T-cell (primary cell): ENCODE data around the gene FRRS1L. TPM values are rescaled to one million over a fixed set of nuclear protein-coding genes. Genes with fewer than 3 reads are reported as not detected.

Experiments
- ATAC-seq, 4 experiments: fragments of 200-7000 bp in 3 of 4; fragments of 150-1000 bp in 1 of 4; cut with Tn5 transposase; replicated peaks in 1 of 4; 1 replicate in 3 of 4; 2 replicates in 1 of 4; pipeline ENCODE4 v1.10.0; 2021; ENCODE audit warnings: moderate library complexity in 3 of 4, mild to moderate bottlenecking in 2 of 4, moderate number of reproducible peaks in 1 of 4
- CTCF ChIA-PET, 2 donors: fragments of 300-600 bp; sonication (Branson Sonifier 250); formaldehyde crosslinking; loops; one replicate each; lab custom pipeline; 2022; ENCODE audit warnings: antibody characterized with exemption in 2 of 2; lab: Charles Lee
- POLR2A ChIA-PET, 2 donors: fragments of 300-600 bp; sonication (Branson Sonifier 250); formaldehyde crosslinking; loops; one replicate each; lab custom pipeline; 2022; ENCODE audit warnings: antibody characterized with exemption in 2 of 2; lab: Charles Lee
- DNase-seq, 35 experiments: peaks; one replicate each; pipeline versions ENCODE4 v3.0.0 to v3.0.0-alpha.2; 2013 to 2023
- H3K27ac ChIP-seq: one replicate; pipeline ENCODE4 v1.5.1; 2013; ENCODE audit warnings: low read length
- H3K27me3 ChIP-seq, 2 experiments: replicated peaks in 1 of 2; 1 replicate in 1 of 2; 2 replicates in 1 of 2; pipeline versions ENCODE4 v1.6.1 to v1.7.0; 2013; ENCODE audit warnings: low read length in 1 of 2, mixed read lengths in 1 of 2; ENCODE audit not compliant: control insufficient read depth in 2 of 2, insufficient read depth in 2 of 2; ENCODE audit errors: extremely low read depth in 1 of 2
- H3K36me3 ChIP-seq, 2 donors: 1 replicate in 1 of 2; 2 replicates in 1 of 2; pipeline versions ENCODE4 v1.6.1 to v1.7.0; 2013; ENCODE audit warnings: low read length in 1 of 2; ENCODE audit not compliant: control insufficient read depth in 2 of 2, insufficient read depth in 1 of 2; ENCODE audit errors: extremely low read depth in 1 of 2
- H3K4me1 ChIP-seq, 2 experiments: 1 replicate in 1 of 2; 2 replicates in 1 of 2; pipeline versions ENCODE4 v1.6.1 to v1.7.0; 2013; ENCODE audit warnings: low read length in 2 of 2, mixed read lengths in 1 of 2; ENCODE audit not compliant: insufficient read depth in 2 of 2, control insufficient read depth in 1 of 2; ENCODE audit errors: extremely low read depth in 1 of 2
- H3K4me3 ChIP-seq, 2 donors: 1 replicate in 1 of 2; 2 replicates in 1 of 2; pipeline versions ENCODE4 v1.5.1 to v1.7.0; 2013; ENCODE audit warnings: mild to moderate bottlenecking in 2 of 2, low read length in 1 of 2, moderate library complexity in 1 of 2; ENCODE audit not compliant: control insufficient read depth in 1 of 2; ENCODE audit errors: extremely low read depth in 1 of 2
- H3K9me3 ChIP-seq: 2 replicates; pipeline ENCODE4 v1.7.0; 2013
- H3K27ac Mint-ChIP-seq, 2 donors: one replicate each; pipeline ENCODE4 v1.8.0; 2020 to 2021; ENCODE audit warnings: mild to moderate bottlenecking in 2 of 2, mixed read lengths in 2 of 2
- H3K27me3 Mint-ChIP-seq, 2 donors: one replicate each; pipeline ENCODE4 v1.8.0; 2021 to 2022; ENCODE audit warnings: mixed read lengths in 2 of 2
- H3K36me3 Mint-ChIP-seq: one replicate; pipeline ENCODE4 v1.8.0; 2021; ENCODE audit warnings: mixed read lengths
- H3K4me1 Mint-ChIP-seq, 3 donors: one replicate each; pipeline ENCODE4 v1.8.0; 2020 to 2022; ENCODE audit warnings: mixed read lengths in 3 of 3, mild to moderate bottlenecking in 1 of 3
- H3K4me3 Mint-ChIP-seq, 3 donors: one replicate each; pipeline ENCODE4 v1.8.0; 2020 to 2022; ENCODE audit warnings: mild to moderate bottlenecking in 3 of 3, mixed read lengths in 3 of 3, moderate library complexity in 3 of 3
- H3K9me3 Mint-ChIP-seq, 3 donors: one replicate each; pipeline ENCODE4 v1.8.0; 2020 to 2022; ENCODE audit warnings: mixed read lengths in 3 of 3
- WGBS: methylation state at CpG from one replicate; pipeline ENCODE4 v1.1.5; 2013; ENCODE audit warnings: missing lambda C conversion rate; ENCODE audit not compliant: insufficient coverage; 5-methylcytosine and 5-hydroxymethylcytosine counted together
- total RNA-seq, 35 experiments: library from RNA in 6 of 35; stranded (reverse) in 6 of 35; fragments of 120-200 nt in 1 of 35; gene quantifications; one replicate each; pipeline versions ENCODE4 v1.2.1 to v1.2.4 and lab custom pipeline; 2013 to 2026

Gene FRRS1L
- total RNA-seq, 5 donors from 2014 or later (not counting 1 experiment from before 2014, with no cell fraction given), result 0.03 TPM; not detected in 4

DNA sequence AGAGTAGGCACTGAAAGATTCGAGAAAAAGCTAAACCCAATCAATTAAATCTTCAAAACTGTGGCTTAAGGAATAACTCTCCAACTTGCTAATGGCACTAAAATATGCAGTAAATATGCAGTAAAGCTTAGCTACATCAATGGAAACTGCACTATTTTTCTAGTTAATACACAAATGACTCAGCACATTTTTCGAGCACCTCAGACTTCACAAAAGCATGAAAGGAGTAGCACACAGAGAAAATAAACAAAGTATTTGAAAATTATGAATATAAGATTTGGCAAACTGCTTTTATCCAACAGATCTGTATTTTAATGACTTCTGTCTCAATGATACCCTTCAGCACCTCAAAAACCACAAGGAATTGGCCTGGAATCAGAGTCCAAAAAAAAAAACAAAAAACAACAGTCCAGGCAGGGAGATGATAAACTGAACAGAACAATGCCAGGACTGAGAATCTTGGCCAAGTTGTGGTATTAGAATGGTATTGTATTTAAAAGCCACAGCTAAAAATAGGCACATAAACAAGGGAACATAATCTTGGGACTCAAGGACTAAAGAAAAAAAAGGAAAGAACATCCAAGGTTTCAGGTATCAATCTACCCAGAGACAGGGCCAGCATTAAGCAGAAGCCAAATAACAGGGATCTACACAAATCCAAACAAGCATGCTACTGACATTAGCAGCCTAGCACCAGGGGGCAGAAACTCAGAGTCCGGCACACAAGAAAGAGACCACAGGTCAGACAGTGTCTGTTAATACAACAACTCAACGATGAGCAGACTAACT is 68.7 kb downstream of the FRRS1L start:
- H3K36me3 Mint-ChIP-seq, result peaks cover 47% of the 10 kb centered on the region
- H3K27me3 Mint-ChIP-seq, result no peaks in the 10 kb centered on the region
- peak overlapping the region; percentile 21 to 59 (median 26) for H3K4me3 Mint-ChIP-seq
- no CpG with 5 or more reads among the region's 4 CpGs for WGBS
- Histone ChIP-seq H3K27ac (no peak overlapping the region), H3K4me1 (peaks cover 40 to 51% of the 10 kb centered on the region in 2 experiments), H3K36me3 (peaks cover 0 to 12% of the 10 kb centered on the region in 2 donors), H3K27me3 (no peaks in the 10 kb centered on the region), H3K4me3 (no peak overlapping the region), H3K9me3 (no peaks in the 10 kb centered on the region)
- H3K4me1 Mint-ChIP-seq, result peaks cover 89 to 91% (median 89%) of the 10 kb centered on the region in 3 donors
- no peak for DNase-seq
- peak overlapping the region; percentile 87 to 90 for H3K27ac Mint-ChIP-seq
- peaks cover 2 to 5% (median 2%) of the 10 kb centered on the region in 3 donors for H3K9me3 Mint-ChIP-seq
- CTCF ChIA-PET, result interaction anchor here in 1 of 2 donors (0.6 to 0.7 kb wide), 2 partner anchors 12 to 199 kb away, joined by 3 to 4 read pairs; no protein-coding TSS in a partner anchor
- ATAC-seq, result no peak
- POLR2A ChIA-PET, result interaction anchor here in 1 of 2 donors (1.8 kb wide), 1 partner anchor 20 kb away, joined by 5 read pairs; no protein-coding TSS in a partner anchor

DNA sequence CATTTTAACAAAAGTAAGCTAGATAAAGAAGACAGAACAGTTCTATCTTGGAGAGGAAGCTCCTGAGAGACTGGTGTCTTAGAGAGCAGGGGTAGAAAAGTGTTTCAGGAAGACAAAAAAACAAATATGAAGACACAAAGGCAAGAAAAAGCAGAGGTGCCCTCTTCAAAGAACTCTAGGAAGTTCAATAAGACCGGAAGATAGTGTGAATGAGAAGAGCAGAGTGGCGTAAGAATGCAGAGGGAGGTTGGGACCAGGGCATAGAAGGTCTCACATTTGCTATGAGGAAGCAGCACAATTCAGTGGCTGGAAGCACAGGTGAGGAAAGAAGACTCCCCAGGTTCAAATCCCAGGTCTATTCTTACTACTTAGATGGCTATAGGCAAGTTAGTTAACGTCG is 69.9 kb downstream of the FRRS1L start:
- Mint-ChIP-seq H3K36me3 (peaks cover 49% of the 10 kb centered on the region), H3K9me3 (no peaks in the 10 kb centered on the region), H3K27ac (peak overlapping the region; percentile 79 to 90), H3K4me1 (peaks cover 86 to 91% (median 86%) of the 10 kb centered on the region in 3 donors), H3K27me3 (no peaks in the 10 kb centered on the region), H3K4me3 (peak overlapping the region; percentile 3 to 59 (median 10))
- ChIA-PET POLR2A (interaction anchor here (0.6 to 1.8 kb wide), 4 partner anchors 9 to 62 kb away, joined by 3 to 6 read pairs (median 4); no protein-coding TSS in a partner anchor), CTCF (no interaction called here)
- Histone ChIP-seq H3K4me1 (peaks cover 40 to 47% of the 10 kb centered on the region in 2 experiments), H3K4me3 (no peak overlapping the region), H3K36me3 (peaks cover 1 to 20% of the 10 kb centered on the region in 2 donors), H3K9me3 (no peaks in the 10 kb centered on the region), H3K27me3 (no peaks in the 10 kb centered on the region), H3K27ac (peak overlapping the region; percentile 32)
- ATAC-seq (peak in 3 of 4 experiments; percentile 24 to 53 (median 35)), DNase-seq (peak in 1 of 35 experiments; percentile 33)
- WGBS, result 73% methylated on average over 2 of the region's 4 CpGs

DNA sequence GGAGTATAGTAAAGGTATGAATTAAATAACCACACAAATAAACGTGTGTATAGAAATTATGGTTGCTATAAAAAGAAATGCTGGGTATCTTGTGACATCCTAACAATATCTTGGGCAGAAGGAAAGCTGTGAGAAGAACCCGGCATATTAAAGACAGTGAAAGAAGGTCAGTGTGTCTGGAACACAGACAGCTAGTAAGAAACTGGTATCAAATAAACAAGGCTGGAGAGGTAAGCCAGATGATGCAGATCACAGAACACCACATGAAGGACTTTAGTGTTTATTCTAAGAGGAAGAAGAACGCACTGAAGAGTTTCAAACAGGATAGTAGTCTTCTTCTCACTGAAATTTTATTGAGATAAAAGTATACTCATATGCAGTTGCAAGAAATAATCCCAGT is 71.7 kb downstream of the FRRS1L start:
- Histone ChIP-seq H3K4me1 (peaks cover 33% of the 10 kb centered on the region in 2 experiments), H3K27ac (no peak overlapping the region), H3K4me3 (no peak overlapping the region), H3K9me3 (no peaks in the 10 kb centered on the region), H3K36me3 (peaks cover 3 to 27% of the 10 kb centered on the region in 2 donors), H3K27me3 (no peaks in the 10 kb centered on the region)
- H3K36me3 Mint-ChIP-seq, result peaks cover 63% of the 10 kb centered on the region
- H3K9me3 Mint-ChIP-seq, result no peaks in the 10 kb centered on the region
- CTCF ChIA-PET, result no interaction called here
- 71% methylated on average over 1 of the region's 3 CpGs for WGBS
- H3K27ac Mint-ChIP-seq, result peak overlapping the region; percentile 79 to 81
- DNase-seq, result no peak
- POLR2A ChIA-PET, result no interaction called here
- peaks cover 73 to 86% (median 74%) of the 10 kb centered on the region in 3 donors for H3K4me1 Mint-ChIP-seq
- ATAC-seq, result peak in 1 of 4 experiments; percentile 48
- H3K27me3 Mint-ChIP-seq, result no peaks in the 10 kb centered on the region
- H3K4me3 Mint-ChIP-seq, result peak overlapping the region in 2 of 3 donors; percentile 5 to 59

DNA sequence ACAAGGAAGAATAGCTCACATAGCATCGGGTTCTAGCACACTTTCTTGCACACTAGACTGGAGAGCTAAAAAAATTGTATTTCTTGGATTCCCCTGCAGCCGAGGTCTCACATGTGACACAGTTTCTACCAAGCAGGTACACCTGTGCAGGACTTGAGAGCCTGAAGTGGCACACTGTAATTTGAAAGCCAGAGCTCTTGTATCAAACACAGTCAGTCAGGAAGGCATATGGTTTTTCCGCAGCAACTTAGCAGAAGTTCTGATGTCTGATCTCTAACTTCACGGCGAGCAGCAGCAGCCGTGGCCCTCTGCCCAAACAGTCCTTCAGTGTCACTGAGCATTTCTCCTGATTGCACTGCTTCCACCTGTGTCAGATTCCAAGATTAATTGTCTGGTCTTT is 72.8 kb downstream of the FRRS1L start:
- peaks cover 66 to 78% (median 70%) of the 10 kb centered on the region in 3 donors for H3K4me1 Mint-ChIP-seq
- no peak overlapping the region for H3K27ac ChIP-seq
- ATAC-seq, result no peak
- peak overlapping the region; percentile 20 to 81 for H3K27ac Mint-ChIP-seq
- no peaks in the 10 kb centered on the region for H3K9me3 Mint-ChIP-seq
- no peaks in the 10 kb centered on the region for H3K27me3 ChIP-seq
- H3K4me3 ChIP-seq, result no peak overlapping the region
- H3K36me3 Mint-ChIP-seq, result peaks cover 65% of the 10 kb centered on the region
- peak overlapping the region in 1 of 3 donors; percentile 59 for H3K4me3 Mint-ChIP-seq
- H3K36me3 ChIP-seq, result peaks cover 3 to 26% of the 10 kb centered on the region in 2 donors
- peaks cover 25 to 30% of the 10 kb centered on the region in 2 experiments for H3K4me1 ChIP-seq
- ChIA-PET CTCF (no interaction called here), POLR2A (interaction anchor here in 1 of 2 donors (0.5 to 0.9 kb wide), 2 partner anchors 13 to 26 kb away, joined by 3 read pairs; no protein-coding TSS in a partner anchor)
- 86% methylated on average over 5 of the region's 6 CpGs for WGBS
- H3K27me3 Mint-ChIP-seq, result no peaks in the 10 kb centered on the region
- DNase-seq, result no peak
- no peaks in the 10 kb centered on the region for H3K9me3 ChIP-seq

DNA sequence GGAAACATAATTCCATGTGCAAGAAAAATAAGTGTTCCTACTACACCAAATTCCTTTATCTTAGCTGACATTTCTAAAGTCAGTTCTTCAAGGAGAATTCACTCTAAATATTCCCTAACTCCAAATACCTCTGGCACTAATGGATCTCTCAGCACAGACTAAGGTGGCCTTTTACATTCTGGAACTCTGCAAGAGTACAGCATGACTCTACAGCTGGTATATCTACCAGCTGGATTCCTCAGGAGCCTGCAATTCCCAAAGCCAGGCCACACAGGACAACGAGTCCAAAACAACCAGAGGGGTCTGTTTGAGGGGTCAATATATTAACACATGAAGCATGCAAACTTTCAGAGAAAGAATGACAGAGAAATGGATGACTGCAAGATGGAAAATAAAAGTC is 74.5 kb downstream of the FRRS1L start:
- Histone ChIP-seq H3K4me1 (peaks cover 20 to 26% of the 10 kb centered on the region in 2 experiments), H3K27ac (no peak overlapping the region), H3K4me3 (no peak overlapping the region), H3K36me3 (peaks cover 5 to 40% of the 10 kb centered on the region in 2 donors), H3K27me3 (no peaks in the 10 kb centered on the region), H3K9me3 (no peaks in the 10 kb centered on the region)
- DNase-seq, result no peak
- Mint-ChIP-seq H3K27me3 (no peaks in the 10 kb centered on the region), H3K4me1 (peaks cover 49 to 62% (median 53%) of the 10 kb centered on the region in 3 donors), H3K36me3 (peaks cover 72% of the 10 kb centered on the region), H3K4me3 (peak overlapping the region in 1 of 3 donors; percentile 21), H3K27ac (peak overlapping the region; percentile 12 to 25), H3K9me3 (no peaks in the 10 kb centered on the region)
- POLR2A ChIA-PET, result no interaction called here
- WGBS, result no CpG with 5 or more reads among the region's 1 CpG
- no peak for ATAC-seq
- CTCF ChIA-PET, result no interaction called here

DNA sequence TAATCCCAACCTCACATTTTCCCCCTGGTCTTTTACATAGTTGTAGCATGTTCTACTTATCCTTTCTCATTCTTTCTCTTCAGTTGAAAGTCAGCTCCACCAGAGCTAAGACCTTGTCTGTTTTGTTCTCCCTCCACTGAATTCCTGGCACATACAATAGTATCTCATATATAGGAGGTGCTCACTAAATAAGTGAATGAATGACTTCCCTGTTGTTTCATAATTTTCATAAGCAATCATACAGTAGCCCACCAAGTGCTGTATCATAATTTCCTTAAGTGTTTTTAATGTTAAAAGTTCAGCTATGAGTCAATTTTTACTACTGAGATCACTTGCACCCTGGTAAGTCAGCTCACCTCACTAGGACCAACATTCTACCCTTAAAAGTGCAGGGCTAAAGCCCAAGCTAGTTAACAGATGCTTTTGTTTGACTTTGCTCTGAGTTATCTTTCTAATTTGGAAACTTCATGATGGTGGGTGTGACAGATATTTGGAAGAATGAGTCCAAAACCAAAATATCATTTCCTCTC is 74.9 kb downstream of the FRRS1L start:
- Histone ChIP-seq H3K4me1 (peaks cover 15 to 22% of the 10 kb centered on the region in 2 experiments), H3K4me3 (no peak overlapping the region), H3K27ac (no peak overlapping the region), H3K36me3 (peaks cover 5 to 44% of the 10 kb centered on the region in 2 donors), H3K27me3 (no peaks in the 10 kb centered on the region), H3K9me3 (no peaks in the 10 kb centered on the region)
- Mint-ChIP-seq H3K27ac (peak overlapping the region in 1 of 2 donors; percentile 22), H3K9me3 (no peaks in the 10 kb centered on the region), H3K4me3 (no peak overlapping the region), H3K36me3 (peaks cover 73% of the 10 kb centered on the region), H3K4me1 (peaks cover 44 to 57% (median 48%) of the 10 kb centered on the region in 3 donors), H3K27me3 (no peaks in the 10 kb centered on the region)
- no peak for ATAC-seq
- no peak for DNase-seq
- CTCF ChIA-PET, result no interaction called here
- POLR2A ChIA-PET, result no interaction called here
